Gastroesophageal sphincter (tissue), 4 donors: Measurements from ENCODE around the gene SHISA6. TPM values are rescaled to one million over a fixed set of nuclear protein-coding genes. Genes with fewer than 3 reads are reported as not detected.

Experiments
- ATAC-seq: fragments of 150-250 bp; one replicate; pipeline ENCODE4 v1.9.1; 2016; ENCODE audit warnings: mild to moderate bottlenecking, moderate library complexity
- H3K27ac ChIP-seq, 4 donors: fragments of 200-600 bp; sonication (generic) in 3 of 4; 1 replicate in 3 of 4; 2 replicates in 1 of 4; pipeline ENCODE4 v1.5.1; 2016 to 2019
- H3K27me3 ChIP-seq: fragments of 200-600 bp; sonication (generic); one replicate; pipeline ENCODE4 v1.5.1; 2019
- H3K36me3 ChIP-seq, 2 donors: fragments of 200-600 bp; sonication (generic); one replicate each; pipeline ENCODE4 v1.5.1; 2019; ENCODE audit warnings: control low read depth in 1 of 2
- H3K4me1 ChIP-seq, 3 donors: fragments of 200-600 bp; sonication (generic); 1 replicate in 2 of 3; 2 replicates in 1 of 3; pipeline ENCODE4 v1.5.1; 2016 to 2019; ENCODE audit warnings: control low read depth in 2 of 3
- H3K4me3 ChIP-seq, 2 donors: fragments of 200-600 bp; sonication (generic); one replicate each; pipeline ENCODE4 v1.5.1; 2019; ENCODE audit warnings: mild to moderate bottlenecking in 1 of 2, moderate library complexity in 1 of 2
- H3K9me3 ChIP-seq, 3 donors: fragments of 200-600 bp; sonication (generic); one replicate each; pipeline ENCODE4 v1.5.1; 2017 to 2019; ENCODE audit warnings: control low read depth in 2 of 3
- EP300 ChIP-seq: sonication (generic); formaldehyde crosslinking; IDR thresholded peaks from one replicate; pipeline ENCODE4 v1.6.1; 2017; ENCODE audit warnings: antibody characterized with exemption, mild to moderate bottlenecking
- POLR2A ChIP-seq, 2 donors: fragments of 450-650 bp; IDR thresholded peaks; one replicate each; pipeline ENCODE4 v1.6.1; 2017; ENCODE audit warnings: antibody characterized with exemption in 2 of 2, mild to moderate bottlenecking in 2 of 2, moderate library complexity in 1 of 2
- POLR2AphosphoS5 ChIP-seq: sonication (generic); formaldehyde crosslinking; IDR thresholded peaks from one replicate; pipeline ENCODE4 v1.6.1; 2017; ENCODE audit warnings: antibody characterized with exemption
- WGBS, 2 donors: methylation state at CpG; one replicate each; pipeline ENCODE4 v1.1.5; 2018; ENCODE audit warnings: low coverage in 1 of 2; 5-methylcytosine and 5-hydroxymethylcytosine counted together
- total RNA-seq, 4 donors: library from RNA; depleted of rRNA; stranded (reverse); fragments of >200 nt; gene quantifications; one replicate each; pipeline ENCODE4 v1.1.0, GENCODE V29; 2016
- TF ChIP-seq, protein P1 (sequence below), 4 experiments: fragments of 200-600 bp in 2 of 4; fragments of 450-650 bp in 2 of 4; sonication (generic) in 1 of 4; IDR thresholded peaks; one replicate each; pipeline ENCODE4 v1.5.1; 2017 to 2019; ENCODE audit warnings: antibody characterized with exemption in 4 of 4, mild to moderate bottlenecking in 2 of 4, moderate library complexity in 2 of 4

The SHISA6 gene
- total RNA-seq, 4 donors from 2014 or later: 0.31 to 1.5 (median 0.90) TPM

DNA sequence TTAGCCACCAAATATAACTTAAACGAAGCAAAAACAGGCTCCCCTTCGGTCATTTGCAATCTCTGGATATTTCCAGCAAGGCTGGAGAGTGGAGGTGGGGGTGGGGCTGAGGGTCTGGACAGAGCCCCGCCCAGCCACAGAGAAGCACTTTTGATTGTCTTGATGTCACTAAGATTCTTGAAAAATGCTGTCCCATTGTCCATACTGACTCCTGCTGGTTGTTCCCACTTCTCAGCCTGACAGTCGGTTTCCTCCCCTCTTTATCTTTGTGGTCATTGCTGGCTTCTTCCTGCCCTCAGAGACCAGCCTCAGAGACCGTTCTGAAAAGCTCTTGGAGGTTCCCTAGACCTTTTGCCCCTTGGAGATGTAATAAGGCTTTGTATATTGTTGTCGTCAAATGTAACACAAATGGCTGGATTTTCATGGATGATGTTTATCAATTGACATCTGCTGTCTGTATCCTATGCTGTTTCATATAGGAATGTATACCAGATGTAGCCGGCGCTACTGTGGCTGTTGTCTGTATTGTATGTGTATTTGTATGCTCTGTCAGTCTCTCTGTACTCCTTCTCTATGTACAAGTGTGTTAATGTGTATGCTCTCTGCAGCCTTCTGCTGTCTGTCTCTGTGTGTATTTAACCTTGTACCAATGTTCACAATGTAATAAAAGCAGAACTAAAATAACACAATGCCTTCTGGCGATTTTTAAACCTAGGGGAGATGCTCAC, 262.5 kb downstream of the SHISA6 start:
- no peak overlapping the region for H3K27ac ChIP-seq
- no peaks in the 10 kb centered on the region for H3K36me3 ChIP-seq
- H3K27me3 ChIP-seq: no peaks in the 10 kb centered on the region
- ATAC-seq: no peak
- no peaks in the 10 kb centered on the region for H3K4me1 ChIP-seq
- WGBS, 2 donors: 55 to 60% methylated on average over 6 to 9 of the region's 9 CpGs
- H3K9me3 ChIP-seq: no peaks in the 10 kb centered on the region
- TF ChIP-seq, protein P1, sequence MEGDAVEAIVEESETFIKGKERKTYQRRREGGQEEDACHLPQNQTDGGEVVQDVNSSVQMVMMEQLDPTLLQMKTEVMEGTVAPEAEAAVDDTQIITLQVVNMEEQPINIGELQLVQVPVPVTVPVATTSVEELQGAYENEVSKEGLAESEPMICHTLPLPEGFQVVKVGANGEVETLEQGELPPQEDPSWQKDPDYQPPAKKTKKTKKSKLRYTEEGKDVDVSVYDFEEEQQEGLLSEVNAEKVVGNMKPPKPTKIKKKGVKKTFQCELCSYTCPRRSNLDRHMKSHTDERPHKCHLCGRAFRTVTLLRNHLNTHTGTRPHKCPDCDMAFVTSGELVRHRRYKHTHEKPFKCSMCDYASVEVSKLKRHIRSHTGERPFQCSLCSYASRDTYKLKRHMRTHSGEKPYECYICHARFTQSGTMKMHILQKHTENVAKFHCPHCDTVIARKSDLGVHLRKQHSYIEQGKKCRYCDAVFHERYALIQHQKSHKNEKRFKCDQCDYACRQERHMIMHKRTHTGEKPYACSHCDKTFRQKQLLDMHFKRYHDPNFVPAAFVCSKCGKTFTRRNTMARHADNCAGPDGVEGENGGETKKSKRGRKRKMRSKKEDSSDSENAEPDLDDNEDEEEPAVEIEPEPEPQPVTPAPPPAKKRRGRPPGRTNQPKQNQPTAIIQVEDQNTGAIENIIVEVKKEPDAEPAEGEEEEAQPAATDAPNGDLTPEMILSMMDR (IDR thresholded peaks at IDR 0.05): no peak
- no peak for TF ChIP-seq POLR2AphosphoS5
- TF ChIP-seq EP300: no peak
- TF ChIP-seq POLR2A (IDR thresholded peaks at IDR 0.05): no peak
- H3K4me3 ChIP-seq: no peak overlapping the region

DNA sequence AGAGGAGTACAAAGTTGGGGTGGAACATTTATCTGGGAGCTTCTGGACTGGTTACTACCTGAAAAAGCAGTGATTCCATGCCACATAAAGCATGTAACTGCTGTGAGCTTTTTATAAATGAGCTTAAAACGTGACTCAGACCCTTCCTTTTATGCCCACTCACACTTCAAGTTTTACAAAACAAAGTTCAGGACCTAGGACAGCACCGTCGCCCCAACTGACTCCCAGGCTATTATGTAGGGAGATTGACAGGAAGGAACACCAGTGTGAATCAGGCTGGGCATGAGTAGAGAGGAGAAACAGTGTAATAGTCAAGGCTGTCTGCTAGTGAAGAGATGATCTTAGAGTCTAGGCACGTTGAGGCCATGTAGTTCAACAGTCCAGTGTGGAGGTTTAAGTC, 265.6 kb downstream of the SHISA6 start:
- Histone ChIP-seq H3K4me3 (no peak overlapping the region), H3K9me3 (no peaks in the 10 kb centered on the region), H3K36me3 (no peaks in the 10 kb centered on the region), H3K27ac (no peak overlapping the region), H3K27me3 (no peaks in the 10 kb centered on the region), H3K4me1 (no peaks in the 10 kb centered on the region)
- no peak for ATAC-seq
- TF ChIP-seq POLR2A (IDR thresholded peaks at IDR 0.05) (no peak), EP300 (no peak), POLR2AphosphoS5 (no peak)
- TF ChIP-seq, protein P1 (IDR thresholded peaks at IDR 0.05): no peak
- WGBS, 2 donors: 1 to 6% methylated on average over 4 of the region's 4 CpGs

DNA sequence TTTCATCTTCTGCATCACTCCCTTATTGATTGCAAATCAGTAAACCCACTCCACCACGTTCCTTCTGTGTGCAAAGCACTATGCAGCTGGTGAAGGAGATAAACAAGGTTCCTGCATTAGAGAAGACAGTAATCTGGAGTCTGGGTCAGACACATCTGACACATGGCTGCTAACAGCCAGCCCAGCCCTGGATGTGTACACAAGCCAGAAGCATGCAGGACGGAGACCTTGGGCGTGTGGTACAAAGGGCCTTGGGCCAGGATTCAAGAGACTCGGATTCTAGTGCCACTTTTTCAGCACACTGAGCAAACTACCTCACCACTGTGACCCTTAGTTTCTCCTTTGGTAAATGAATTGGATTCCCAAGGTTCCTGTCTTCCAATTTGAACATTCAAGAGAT, 270.7 kb downstream of the SHISA6 start:
- ATAC-seq: no peak

DNA sequence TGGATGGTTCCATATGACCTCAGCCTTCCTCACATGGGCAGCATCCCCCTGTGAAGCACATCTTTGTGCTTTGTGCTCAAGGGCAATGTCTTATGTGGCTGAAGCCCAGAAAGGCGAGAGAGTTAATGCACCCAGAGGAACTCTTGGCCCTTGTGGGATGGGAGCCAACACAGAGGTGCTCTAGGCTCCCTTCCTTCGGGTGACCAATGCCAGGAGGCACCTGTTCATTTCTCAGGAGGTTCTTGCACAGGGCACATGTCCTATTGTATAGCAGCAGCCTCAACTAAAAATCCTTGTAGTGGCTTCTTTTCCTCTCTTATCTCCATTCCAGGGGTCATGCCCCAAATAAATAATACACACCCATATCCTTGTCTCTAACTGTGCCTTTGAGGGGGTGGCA, 273.6 kb downstream of the SHISA6 start:
- Histone ChIP-seq H3K9me3 (no peaks in the 10 kb centered on the region), H3K27me3 (peaks cover 5% of the 10 kb centered on the region), H3K4me3 (no peak overlapping the region), H3K4me1 (no peaks in the 10 kb centered on the region), H3K27ac (no peak overlapping the region), H3K36me3 (no peaks in the 10 kb centered on the region)
- ATAC-seq: no peak
- WGBS, 2 donors: 67% methylated on average over 1 of the region's 2 CpGs; no CpG with 5 or more reads in 1 of the 2 donors
- TF ChIP-seq POLR2A (IDR thresholded peaks at IDR 0.05) (no peak), EP300 (no peak), POLR2AphosphoS5 (no peak)
- TF ChIP-seq, protein P1 (IDR thresholded peaks at IDR 0.05): no peak

More for the DNA sequence above, 270.7 kb downstream of the SHISA6 start:
- no peak overlapping the region for H3K4me3 ChIP-seq
- no peaks in the 10 kb centered on the region for H3K9me3 ChIP-seq
- no peaks in the 10 kb centered on the region for H3K36me3 ChIP-seq
- peaks cover 5% of the 10 kb centered on the region for H3K27me3 ChIP-seq
- no peak overlapping the region for H3K27ac ChIP-seq
- WGBS, 2 donors: 23 to 33% methylated on average over 1 to 3 of the region's 4 CpGs
- H3K4me1 ChIP-seq: no peaks in the 10 kb centered on the region
- TF ChIP-seq POLR2AphosphoS5 (no peak), EP300 (no peak), POLR2A (IDR thresholded peaks at IDR 0.05) (no peak)
- TF ChIP-seq, protein P1 (IDR thresholded peaks at IDR 0.05): no peak
